SK-N-SH (cell line): ENCODE measurements around the gene APOBEC2. TPM values are rescaled to one million over a fixed set of nuclear protein-coding genes. Genes with fewer than 3 reads are reported as not detected.

Source experiments
- CTCF ChIA-PET: fragments of 300-600, 350-600 bp; formaldehyde crosslinking; extraction: SDS; loops from one replicate; lab custom pipeline; 2021; lab: Yijun Ruan, JAX
- POLR2A ChIA-PET: fragments of 350-600 bp; sonication (Branson Sonifier 250); formaldehyde crosslinking; extraction: SDS; loops from one replicate; lab custom pipeline; 2020; ENCODE audit warnings: antibody characterized with exemption, inconsistent platforms; lab: Yijun Ruan, JAX
- DNase-seq: peaks from one replicate; pipeline ENCODE4 v3.0.0; 2012
- H2AFZ ChIP-seq: fragments of 200-600 bp; sonication (generic); 2 replicates; pipeline ENCODE4 v1.8.1; 2016; ENCODE audit warnings: antibody characterized with exemption, mild to moderate bottlenecking, low read depth
- H3F3A ChIP-seq: fragments of 200-600 bp; sonication (generic); replicated peaks from 2 replicates; pipeline ENCODE3; 2016; ENCODE audit warnings: antibody characterized with exemption, mild to moderate bottlenecking; ENCODE audit not compliant: insufficient read depth
- H3K27ac ChIP-seq, 2 experiments: fragments of 200-500 bp in 1 of 2; fragments of 200-600 bp in 1 of 2; sonication (Bioruptor generic) in 1 of 2; sonication (generic), shearing (Covaris generic) in 1 of 2; 2 replicates each; pipeline versions ENCODE4 v1.5.1 to v1.6.1; 2014 to 2016; ENCODE audit warnings: low read depth in 2 of 2, inconsistent platforms in 1 of 2, low read length in 1 of 2, mild to moderate bottlenecking in 1 of 2, mixed read lengths in 1 of 2
- H3K27me3 ChIP-seq: fragments of 200-600 bp; sonication (generic), shearing (Covaris generic); 2 replicates; pipeline ENCODE4 v1.6.1; 2016; ENCODE audit warnings: mixed run types; ENCODE audit not compliant: insufficient read depth
- H3K36me3 ChIP-seq, 2 experiments: fragments of 200-500 bp in 1 of 2; fragments of 200-600 bp in 1 of 2; sonication (Bioruptor generic) in 1 of 2; sonication (generic) in 1 of 2; replicated peaks in 1 of 2; 2 replicates each; pipeline versions ENCODE3 to v1.5.1; 2014 to 2016; ENCODE audit warnings: low read length in 1 of 2, mild to moderate bottlenecking in 1 of 2; ENCODE audit not compliant: insufficient read depth in 2 of 2, control insufficient read depth in 1 of 2
- H3K4me1 ChIP-seq, 2 experiments: fragments of 200-500 bp in 1 of 2; fragments of 200-600 bp in 1 of 2; sonication (Bioruptor generic) in 1 of 2; sonication (generic), shearing (Covaris generic) in 1 of 2; 2 replicates each; pipeline versions ENCODE4 v1.5.1 to v1.6.1; 2014 to 2016; ENCODE audit warnings: low read depth in 1 of 2, low read length in 1 of 2, mixed run types in 1 of 2; ENCODE audit not compliant: insufficient read depth in 2 of 2, control insufficient read depth in 1 of 2
- H3K4me2 ChIP-seq: fragments of 200-600 bp; sonication (generic), shearing (Covaris generic); 2 replicates; pipeline ENCODE4 v1.6.1; 2017; ENCODE audit warnings: mixed run types
- H3K4me3 ChIP-seq, 2 experiments: fragments of 200-500 bp in 1 of 2; fragments of 200-600 bp in 1 of 2; sonication (Bioruptor generic) in 1 of 2; sonication (generic), shearing (Covaris generic) in 1 of 2; 2 replicates each; pipeline versions ENCODE4 v1.5.1 to v1.8.1; 2014 to 2016; ENCODE audit warnings: low read depth in 2 of 2, inconsistent platforms in 1 of 2, low read length in 1 of 2, mild to moderate bottlenecking in 1 of 2, mixed read lengths in 1 of 2, moderate library complexity in 1 of 2
- H3K79me2 ChIP-seq: fragments of 200-600 bp; sonication (generic); 2 replicates; pipeline ENCODE4 v1.8.1; 2017; ENCODE audit warnings: mild to moderate bottlenecking; ENCODE audit not compliant: insufficient read depth
- H3K9ac ChIP-seq: fragments of 200-600 bp; sonication (generic); 2 replicates; pipeline ENCODE4 v1.6.1; 2017; ENCODE audit warnings: mixed run types
- H3K9me2 ChIP-seq: fragments of 200-600 bp; sonication (generic); 2 replicates; pipeline ENCODE4 v1.6.1; 2017; ENCODE audit warnings: mixed run types
- H3K9me3 ChIP-seq: fragments of 200-600 bp; sonication (generic); 2 replicates; pipeline ENCODE4 v1.6.1; 2017; ENCODE audit warnings: mixed run types, mild to moderate bottlenecking, moderate library complexity
- H4K20me1 ChIP-seq: fragments of 200-600 bp; sonication (generic); 2 replicates; pipeline ENCODE4 v1.6.1; 2017; ENCODE audit warnings: mild to moderate bottlenecking, mixed run types; ENCODE audit not compliant: insufficient read depth
- EP300 ChIP-seq, 2 experiments: IDR thresholded peaks; 2 replicates each; pipeline versions ENCODE4 v1.4.0 to v1.6.1; 2012; ENCODE audit warnings: borderline replicate concordance in 1 of 2, low read depth in 1 of 2, low read length in 1 of 2
- MAX ChIP-seq: IDR thresholded peaks from 2 replicates; pipeline ENCODE4 v1.4.0; 2012; ENCODE audit warnings: low read depth
- MEF2A ChIP-seq: IDR thresholded peaks from 2 replicates; pipeline ENCODE4 v1.4.0; 2012; ENCODE audit warnings: low read depth, borderline replicate concordance
- NRF1 ChIP-seq: IDR thresholded peaks from 2 replicates; pipeline ENCODE4 v1.6.1; 2012; ENCODE audit warnings: low read depth, mild to moderate bottlenecking, low read length
- PBX3 ChIP-seq: IDR thresholded peaks from 2 replicates; pipeline ENCODE4; 2012
- RXRA ChIP-seq: IDR thresholded peaks from 2 replicates; pipeline ENCODE4 v1.4.0; 2012; ENCODE audit warnings: low read depth, mild to moderate bottlenecking, borderline replicate concordance
- SIN3A ChIP-seq: IDR thresholded peaks from 2 replicates; pipeline ENCODE4 v1.6.1; 2012; ENCODE audit warnings: low read depth, mild to moderate bottlenecking, low read length, moderate library complexity, borderline replicate concordance
- TEAD4 ChIP-seq: IDR thresholded peaks from 2 replicates; pipeline ENCODE4 v1.4.0; 2012; ENCODE audit warnings: mild to moderate bottlenecking, borderline replicate concordance; ENCODE audit not compliant: insufficient read depth
- WGBS: methylation state at CpG from one replicate; pipeline ENCODE4 v1.1.6; 2017; ENCODE audit warnings: low lambda C conversion rate; 5-methylcytosine and 5-hydroxymethylcytosine counted together
- polyA plus RNA-seq, 3 experiments: library from polyadenylated mRNA; depleted of rRNA; stranded (reverse); fragments of >200 nt; gene quantifications; 2 replicates each; pipeline ENCODE4 v1.2.3, GENCODE V29; 2012
- TF ChIP-seq, protein P1 (sequence below): IDR thresholded peaks from 2 replicates; pipeline ENCODE4 v1.4.0; 2012; ENCODE audit warnings: low read depth, borderline replicate concordance
- TF ChIP-seq, protein P2 (sequence below): fragments of 200-600 bp; sonication (generic); IDR thresholded peaks from 2 replicates; pipeline ENCODE4 v1.6.1; 2017; ENCODE audit warnings: antibody characterized with exemption, mild to moderate bottlenecking, moderate library complexity
- TF ChIP-seq, protein P3 (sequence below): IDR thresholded peaks from 2 replicates; pipeline ENCODE4 v1.6.1; 2012; ENCODE audit warnings: mild to moderate bottlenecking, low read depth, low read length, moderate library complexity
- TF ChIP-seq, protein P4 (sequence below): IDR thresholded peaks from 2 replicates; pipeline ENCODE4 v1.4.0; 2012; ENCODE audit warnings: low read depth, borderline replicate concordance

APOBEC2 gene
- polyA plus RNA-seq, 1 of the 3 experiments (the other 2 are of a cell fraction): not detected

GRCh38 chr6:41050536-41050935, 2.5 kb upstream of the APOBEC2 start:
- H3F3A ChIP-seq: no peaks in the 10 kb centered on the region
- H3K27ac ChIP-seq: no peak overlapping the region
- H3K4me1 ChIP-seq: peaks cover 0 to 4% of the 10 kb centered on the region in 2 experiments; a peak in 1 of 4 replicates
- H3K9me2 ChIP-seq: no peaks in the 10 kb centered on the region
- WGBS: 69% methylated on average over 3 of the region's 3 CpGs
- H3K79me2 ChIP-seq: no peaks in the 10 kb centered on the region
- CTCF ChIA-PET: interaction anchor here (2.7 kb wide), 1 partner anchor 14 kb away, joined by 10 read pairs; no protein-coding TSS in a partner anchor
- no peaks in the 10 kb centered on the region for H3K9me3 ChIP-seq
- POLR2A ChIA-PET: no interaction called here
- no peaks in the 10 kb centered on the region for H3K27me3 ChIP-seq
- no peak overlapping the region for H3K9ac ChIP-seq
- no peak for DNase-seq
- no peak overlapping the region for H3K4me3 ChIP-seq
- no peak overlapping the region for H2AFZ ChIP-seq
- no peak overlapping the region for H3K4me2 ChIP-seq
- H4K20me1 ChIP-seq: no peaks in the 10 kb centered on the region
- TF ChIP-seq MAX (no peak), PBX3 (no peak), RXRA (no peak), EP300 (IDR thresholded peaks at IDR 0.05; ENCODE audit: borderline replicate concordance in 1 of 2, low read depth in 1 of 2, low read length in 1 of 2) (no peak), MEF2A (no peak), SIN3A (no peak), NRF1 (no peak), TEAD4 (no peak)
- TF ChIP-seq, protein P1, sequence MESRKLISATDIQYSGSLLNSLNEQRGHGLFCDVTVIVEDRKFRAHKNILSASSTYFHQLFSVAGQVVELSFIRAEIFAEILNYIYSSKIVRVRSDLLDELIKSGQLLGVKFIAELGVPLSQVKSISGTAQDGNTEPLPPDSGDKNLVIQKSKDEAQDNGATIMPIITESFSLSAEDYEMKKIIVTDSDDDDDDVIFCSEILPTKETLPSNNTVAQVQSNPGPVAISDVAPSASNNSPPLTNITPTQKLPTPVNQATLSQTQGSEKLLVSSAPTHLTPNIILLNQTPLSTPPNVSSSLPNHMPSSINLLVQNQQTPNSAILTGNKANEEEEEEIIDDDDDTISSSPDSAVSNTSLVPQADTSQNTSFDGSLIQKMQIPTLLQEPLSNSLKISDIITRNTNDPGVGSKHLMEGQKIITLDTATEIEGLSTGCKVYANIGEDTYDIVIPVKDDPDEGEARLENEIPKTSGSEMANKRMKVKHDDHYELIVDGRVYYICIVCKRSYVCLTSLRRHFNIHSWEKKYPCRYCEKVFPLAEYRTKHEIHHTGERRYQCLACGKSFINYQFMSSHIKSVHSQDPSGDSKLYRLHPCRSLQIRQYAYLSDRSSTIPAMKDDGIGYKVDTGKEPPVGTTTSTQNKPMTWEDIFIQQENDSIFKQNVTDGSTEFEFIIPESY: no peak
- TF ChIP-seq, protein P2, sequence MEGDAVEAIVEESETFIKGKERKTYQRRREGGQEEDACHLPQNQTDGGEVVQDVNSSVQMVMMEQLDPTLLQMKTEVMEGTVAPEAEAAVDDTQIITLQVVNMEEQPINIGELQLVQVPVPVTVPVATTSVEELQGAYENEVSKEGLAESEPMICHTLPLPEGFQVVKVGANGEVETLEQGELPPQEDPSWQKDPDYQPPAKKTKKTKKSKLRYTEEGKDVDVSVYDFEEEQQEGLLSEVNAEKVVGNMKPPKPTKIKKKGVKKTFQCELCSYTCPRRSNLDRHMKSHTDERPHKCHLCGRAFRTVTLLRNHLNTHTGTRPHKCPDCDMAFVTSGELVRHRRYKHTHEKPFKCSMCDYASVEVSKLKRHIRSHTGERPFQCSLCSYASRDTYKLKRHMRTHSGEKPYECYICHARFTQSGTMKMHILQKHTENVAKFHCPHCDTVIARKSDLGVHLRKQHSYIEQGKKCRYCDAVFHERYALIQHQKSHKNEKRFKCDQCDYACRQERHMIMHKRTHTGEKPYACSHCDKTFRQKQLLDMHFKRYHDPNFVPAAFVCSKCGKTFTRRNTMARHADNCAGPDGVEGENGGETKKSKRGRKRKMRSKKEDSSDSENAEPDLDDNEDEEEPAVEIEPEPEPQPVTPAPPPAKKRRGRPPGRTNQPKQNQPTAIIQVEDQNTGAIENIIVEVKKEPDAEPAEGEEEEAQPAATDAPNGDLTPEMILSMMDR: no peak
- TF ChIP-seq, protein P3, sequence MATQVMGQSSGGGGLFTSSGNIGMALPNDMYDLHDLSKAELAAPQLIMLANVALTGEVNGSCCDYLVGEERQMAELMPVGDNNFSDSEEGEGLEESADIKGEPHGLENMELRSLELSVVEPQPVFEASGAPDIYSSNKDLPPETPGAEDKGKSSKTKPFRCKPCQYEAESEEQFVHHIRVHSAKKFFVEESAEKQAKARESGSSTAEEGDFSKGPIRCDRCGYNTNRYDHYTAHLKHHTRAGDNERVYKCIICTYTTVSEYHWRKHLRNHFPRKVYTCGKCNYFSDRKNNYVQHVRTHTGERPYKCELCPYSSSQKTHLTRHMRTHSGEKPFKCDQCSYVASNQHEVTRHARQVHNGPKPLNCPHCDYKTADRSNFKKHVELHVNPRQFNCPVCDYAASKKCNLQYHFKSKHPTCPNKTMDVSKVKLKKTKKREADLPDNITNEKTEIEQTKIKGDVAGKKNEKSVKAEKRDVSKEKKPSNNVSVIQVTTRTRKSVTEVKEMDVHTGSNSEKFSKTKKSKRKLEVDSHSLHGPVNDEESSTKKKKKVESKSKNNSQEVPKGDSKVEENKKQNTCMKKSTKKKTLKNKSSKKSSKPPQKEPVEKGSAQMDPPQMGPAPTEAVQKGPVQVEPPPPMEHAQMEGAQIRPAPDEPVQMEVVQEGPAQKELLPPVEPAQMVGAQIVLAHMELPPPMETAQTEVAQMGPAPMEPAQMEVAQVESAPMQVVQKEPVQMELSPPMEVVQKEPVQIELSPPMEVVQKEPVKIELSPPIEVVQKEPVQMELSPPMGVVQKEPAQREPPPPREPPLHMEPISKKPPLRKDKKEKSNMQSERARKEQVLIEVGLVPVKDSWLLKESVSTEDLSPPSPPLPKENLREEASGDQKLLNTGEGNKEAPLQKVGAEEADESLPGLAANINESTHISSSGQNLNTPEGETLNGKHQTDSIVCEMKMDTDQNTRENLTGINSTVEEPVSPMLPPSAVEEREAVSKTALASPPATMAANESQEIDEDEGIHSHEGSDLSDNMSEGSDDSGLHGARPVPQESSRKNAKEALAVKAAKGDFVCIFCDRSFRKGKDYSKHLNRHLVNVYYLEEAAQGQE: no peak
- TF ChIP-seq, protein P4, sequence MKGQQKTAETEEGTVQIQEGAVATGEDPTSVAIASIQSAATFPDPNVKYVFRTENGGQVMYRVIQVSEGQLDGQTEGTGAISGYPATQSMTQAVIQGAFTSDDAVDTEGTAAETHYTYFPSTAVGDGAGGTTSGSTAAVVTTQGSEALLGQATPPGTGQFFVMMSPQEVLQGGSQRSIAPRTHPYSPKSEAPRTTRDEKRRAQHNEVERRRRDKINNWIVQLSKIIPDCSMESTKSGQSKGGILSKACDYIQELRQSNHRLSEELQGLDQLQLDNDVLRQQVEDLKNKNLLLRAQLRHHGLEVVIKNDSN: no peak
- H3K36me3 ChIP-seq: no peaks in the 10 kb centered on the region
